Spleen (tissue), 11 donors: ENCODE measurements around the gene AGRN. TPM values are rescaled to one million over a fixed set of nuclear protein-coding genes. Genes with fewer than 3 reads are reported as not detected.
A peak's percentile ranks its signal among the peaks of the same experiment; 100 is the strongest.

Experiments
- DNase-seq: peaks from one replicate; pipeline ENCODE4 v3.0.0-alpha.2; 2020
- H3K27ac ChIP-seq, 8 donors: fragments of 200-600 bp; sonication (generic) in 7 of 8; 1 replicate in 4 of 8; 2 replicates in 4 of 8; pipeline versions ENCODE4 v1.5.0 to v1.8.0; 2016 to 2021; ENCODE audit warnings: inconsistent platforms in 4 of 8, mild to moderate bottlenecking in 4 of 8, moderate library complexity in 1 of 8
- H3K27me3 ChIP-seq, 7 donors: fragments of 200-600 bp; sonication (generic) in 6 of 7; replicated peaks in 1 of 7; 1 replicate in 4 of 7; 2 replicates in 3 of 7; pipeline versions ENCODE4 v1.5.0 to v1.8.0; 2016 to 2021; ENCODE audit warnings: inconsistent platforms in 3 of 7, mild to moderate bottlenecking in 1 of 7
- H3K36me3 ChIP-seq, 6 donors: fragments of 200-600 bp; sonication (generic) in 5 of 6; 1 replicate in 4 of 6; 2 replicates in 2 of 6; pipeline versions ENCODE4 v1.5.0 to v1.8.0; 2016 to 2021; ENCODE audit warnings: inconsistent platforms in 2 of 6
- H3K4me1 ChIP-seq, 6 donors: fragments of 200-600 bp; sonication (generic) in 5 of 6; 1 replicate in 3 of 6; 2 replicates in 3 of 6; pipeline versions ENCODE4 v1.5.0 to v1.8.0; 2016 to 2021; ENCODE audit warnings: inconsistent platforms in 3 of 6
- H3K4me3 ChIP-seq, 8 donors: fragments of 200-600 bp; sonication (generic) in 7 of 8; 1 replicate in 4 of 8; 2 replicates in 4 of 8; pipeline versions ENCODE4 v1.5.0 to v1.8.0; 2016 to 2021; ENCODE audit warnings: inconsistent platforms in 4 of 8, mild to moderate bottlenecking in 4 of 8, moderate library complexity in 2 of 8
- H3K9me3 ChIP-seq, 8 donors: fragments of 200-600 bp; sonication (generic) in 7 of 8; 1 replicate in 4 of 8; 2 replicates in 4 of 8; pipeline versions ENCODE4 v1.5.0 to v1.8.0; 2016 to 2021; ENCODE audit warnings: inconsistent platforms in 4 of 8
- POLR2A ChIP-seq, 3 donors: fragments of 450-650 bp; IDR thresholded peaks; one replicate each; pipeline ENCODE4 v1.5.1; 2017; ENCODE audit warnings: antibody characterized with exemption in 3 of 3, mild to moderate bottlenecking in 1 of 3
- POLR2AphosphoS5 ChIP-seq, 3 donors: sonication (generic); formaldehyde crosslinking; IDR thresholded peaks; one replicate each; pipeline ENCODE4 v1.5.1; 2017; ENCODE audit warnings: antibody characterized with exemption in 3 of 3
- WGBS, 5 donors: extraction: QIAGEN DNeasy Blood & Tissue Kit in 3 of 5; methylation state at CpG; one replicate each; pipeline versions ENCODE4 v1.1.5 to v1.1.7; 2013 to 2018; 5-methylcytosine and 5-hydroxymethylcytosine counted together
- intact Hi-C: fragments of 100-400 bp; cut with DNase I; formaldehyde crosslinking; loops from one replicate; pipeline ENCODE4 v1.15.0; 2023; ENCODE audit warnings: low total_unique reads
- polyA plus RNA-seq, 3 donors: library from polyadenylated mRNA; stranded (reverse); fragments of 200-250 nt; gene quantifications; one replicate each; pipeline ENCODE4 v1.2.1, GENCODE V29; 2013
- total RNA-seq, 7 donors: library from RNA; depleted of rRNA in 3 of 7; stranded (reverse); fragments of >200 nt in 3 of 7; fragmentation: NEBNext Ultra II Directional in 4 of 7; extraction: Animal tissue kit (Norgen Biotek cat#: 25700) in 4 of 7; gene quantifications; one replicate each; pipeline versions ENCODE4 v1.1.0 to v1.2.1, GENCODE V29; 2016 to 2021
- TF ChIP-seq, protein P1 (sequence below), 11 experiments: fragments of 200-600 bp in 7 of 11; fragments of 450-650 bp in 4 of 11; sonication (generic) in 4 of 11; IDR thresholded peaks in 8 of 11; conservative IDR thresholded peaks in 3 of 11; 1 replicate in 7 of 11; 2 replicates in 4 of 11; pipeline versions ENCODE4 v1.4.0 to v1.8.0; 2016 to 2021; ENCODE audit warnings: antibody characterized with exemption in 11 of 11, inconsistent platforms in 4 of 11, mild to moderate bottlenecking in 1 of 11
- donor health status: healthy with polysubstance abuse.
- donor health status: DM: no; HTN: no; CAD: no; lungs with moderate emphysema.
- donor health status: DM: no; HTN: no; CAD: no.
- donor health status: Bipolar disorder and iron deficiency.
- donor health status: healthy.
- donor health status: DM: no; HTN: no; CAD: no.
- donor health status: DM: yes; HTN: yes; CAD: no.

Gene AGRN
- total and polyA plus RNA-seq, 10 donors = 4.6 to 27.2 (median 14.5) TPM

DNA sequence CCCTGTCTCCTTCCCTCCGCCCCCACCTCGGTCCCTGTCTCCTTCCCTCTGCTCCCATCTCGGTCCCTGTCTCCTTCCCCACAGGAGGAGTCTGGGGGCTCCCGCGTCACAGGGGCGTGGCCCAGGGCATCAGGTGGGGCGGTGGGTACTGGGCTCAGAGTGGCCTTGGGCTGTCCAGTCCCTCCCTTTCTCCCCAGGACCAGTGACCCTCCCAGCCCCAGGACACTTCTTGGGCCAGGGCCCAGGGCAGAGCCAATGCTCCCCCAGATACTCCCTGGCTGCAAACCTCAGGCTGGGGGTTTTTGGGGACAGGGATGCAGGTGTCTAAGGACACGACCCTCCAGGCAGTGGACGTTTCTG, 61.0 kb downstream of the AGRN start:
- H3K27ac ChIP-seq = no peak overlapping the region
- DNase-seq = no peak
- H3K27me3 ChIP-seq = peaks cover 0 to 17% (median 5%) of the 10 kb centered on the region in 7 donors
- TF ChIP-seq POLR2A (IDR thresholded peaks at IDR 0.05) = no peak
- no peak for TF ChIP-seq POLR2AphosphoS5 (IDR thresholded peaks at IDR 0.05)
- TF ChIP-seq, protein P1, sequence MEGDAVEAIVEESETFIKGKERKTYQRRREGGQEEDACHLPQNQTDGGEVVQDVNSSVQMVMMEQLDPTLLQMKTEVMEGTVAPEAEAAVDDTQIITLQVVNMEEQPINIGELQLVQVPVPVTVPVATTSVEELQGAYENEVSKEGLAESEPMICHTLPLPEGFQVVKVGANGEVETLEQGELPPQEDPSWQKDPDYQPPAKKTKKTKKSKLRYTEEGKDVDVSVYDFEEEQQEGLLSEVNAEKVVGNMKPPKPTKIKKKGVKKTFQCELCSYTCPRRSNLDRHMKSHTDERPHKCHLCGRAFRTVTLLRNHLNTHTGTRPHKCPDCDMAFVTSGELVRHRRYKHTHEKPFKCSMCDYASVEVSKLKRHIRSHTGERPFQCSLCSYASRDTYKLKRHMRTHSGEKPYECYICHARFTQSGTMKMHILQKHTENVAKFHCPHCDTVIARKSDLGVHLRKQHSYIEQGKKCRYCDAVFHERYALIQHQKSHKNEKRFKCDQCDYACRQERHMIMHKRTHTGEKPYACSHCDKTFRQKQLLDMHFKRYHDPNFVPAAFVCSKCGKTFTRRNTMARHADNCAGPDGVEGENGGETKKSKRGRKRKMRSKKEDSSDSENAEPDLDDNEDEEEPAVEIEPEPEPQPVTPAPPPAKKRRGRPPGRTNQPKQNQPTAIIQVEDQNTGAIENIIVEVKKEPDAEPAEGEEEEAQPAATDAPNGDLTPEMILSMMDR (IDR thresholded peaks at IDR 0.05 in 8 of 11, conservative IDR thresholded peaks at IDR 0.05 in 3 of 11) = no peak
- 43 to 70% (median 61%) methylated on average over 6 to 9 of the region's 9 CpGs for WGBS, 5 donors
- peaks cover 10 to 14% (median 12%) of the 10 kb centered on the region in 6 donors for H3K4me1 ChIP-seq
- H3K9me3 ChIP-seq = no peaks in the 10 kb centered on the region
- H3K36me3 ChIP-seq = peaks cover 0 to 33% (median 2%) of the 10 kb centered on the region in 6 donors
- intact Hi-C loops = no loop called here
- no peak overlapping the region for H3K4me3 ChIP-seq

GRCh38 chr1:1081311-1082238, 61.7 kb downstream of the AGRN start:
- intact Hi-C loops = no loop called here
- peak; percentile 68 for DNase-seq
- Histone ChIP-seq H3K27ac (no peak overlapping the region), H3K27me3 (peaks cover 0 to 15% (median 5%) of the 10 kb centered on the region in 7 donors), H3K4me1 (peaks cover 10 to 14% (median 12%) of the 10 kb centered on the region in 6 donors), H3K36me3 (peaks cover 0 to 35% (median 2%) of the 10 kb centered on the region in 6 donors), H3K4me3 (no peak overlapping the region), H3K9me3 (no peaks in the 10 kb centered on the region)
- TF ChIP-seq, protein P1 (IDR thresholded peaks at IDR 0.05 in 8 of 11, conservative IDR thresholded peaks at IDR 0.05 in 3 of 11) = no peak
- TF ChIP-seq POLR2AphosphoS5 (IDR thresholded peaks at IDR 0.05) (no peak), POLR2A (IDR thresholded peaks at IDR 0.05) (no peak)
- WGBS, 5 donors = 89 to 95% (median 92%) methylated on average over 31 to 52 of the region's 52 CpGs

DNA sequence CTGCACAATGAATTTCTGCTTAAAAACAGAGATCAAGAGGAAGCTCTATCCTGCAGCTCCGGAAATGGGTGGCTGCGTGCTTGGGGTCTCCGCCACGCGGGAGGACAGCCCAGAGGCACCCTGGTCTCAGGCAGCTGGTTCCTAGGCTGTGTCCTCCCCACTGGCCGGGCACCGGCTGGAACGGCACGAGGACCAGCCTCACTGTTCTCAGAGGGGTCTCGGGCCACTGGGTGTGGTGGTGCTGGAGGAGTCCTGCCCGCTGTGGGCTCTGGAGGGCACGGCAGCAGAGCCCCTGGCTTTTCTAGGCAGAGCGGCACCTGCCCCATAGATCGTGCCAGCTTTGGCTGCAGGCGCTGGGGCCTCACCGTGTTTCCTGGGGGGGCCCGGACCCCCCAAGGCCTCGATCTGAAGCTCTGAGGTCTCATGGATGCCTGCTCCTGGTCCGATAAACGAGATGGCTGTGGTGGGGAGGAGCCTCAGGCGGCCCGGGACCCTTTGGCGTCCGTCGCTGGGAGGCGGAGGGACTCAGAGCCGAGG, 62.4 kb downstream of the AGRN start:
- Histone ChIP-seq H3K9me3 (no peaks in the 10 kb centered on the region), H3K27me3 (peaks cover 0 to 15% (median 5%) of the 10 kb centered on the region in 7 donors), H3K27ac (no peak overlapping the region), H3K4me1 (peaks cover 10 to 14% (median 12%) of the 10 kb centered on the region in 6 donors), H3K4me3 (no peak overlapping the region), H3K36me3 (peaks cover 0 to 42% (median 2%) of the 10 kb centered on the region in 6 donors)
- WGBS, 5 donors = 86 to 98% (median 89%) methylated on average over 8 to 27 of the region's 27 CpGs
- no peak for TF ChIP-seq POLR2A (IDR thresholded peaks at IDR 0.05)
- TF ChIP-seq POLR2AphosphoS5 (IDR thresholded peaks at IDR 0.05) = no peak
- TF ChIP-seq, protein P1 (IDR thresholded peaks at IDR 0.05 in 8 of 11, conservative IDR thresholded peaks at IDR 0.05 in 3 of 11) = no peak
- peak; percentile 70 for DNase-seq
- intact Hi-C loops = no loop called here
